B cell (primary cell): Measurements from ENCODE around the gene STAT4.

Experiments
- EZH2 ChIP-seq: IDR thresholded peaks from 2 replicates; pipeline ENCODE4 v1.6.1; 2012; ENCODE audit warnings: borderline replicate concordance, low read depth, mild to moderate bottlenecking, moderate library complexity, low read length; ENCODE audit not compliant: insufficient read depth, poor library complexity, severe bottlenecking
- TF ChIP-seq, protein P1 (sequence below): fragments of 200-600 bp; IDR thresholded peaks from one replicate; pipeline ENCODE4 v1.8.0; 2022; ENCODE audit warnings: antibody characterized with exemption, mild to moderate bottlenecking

- TF ChIP-seq, protein P1, sequence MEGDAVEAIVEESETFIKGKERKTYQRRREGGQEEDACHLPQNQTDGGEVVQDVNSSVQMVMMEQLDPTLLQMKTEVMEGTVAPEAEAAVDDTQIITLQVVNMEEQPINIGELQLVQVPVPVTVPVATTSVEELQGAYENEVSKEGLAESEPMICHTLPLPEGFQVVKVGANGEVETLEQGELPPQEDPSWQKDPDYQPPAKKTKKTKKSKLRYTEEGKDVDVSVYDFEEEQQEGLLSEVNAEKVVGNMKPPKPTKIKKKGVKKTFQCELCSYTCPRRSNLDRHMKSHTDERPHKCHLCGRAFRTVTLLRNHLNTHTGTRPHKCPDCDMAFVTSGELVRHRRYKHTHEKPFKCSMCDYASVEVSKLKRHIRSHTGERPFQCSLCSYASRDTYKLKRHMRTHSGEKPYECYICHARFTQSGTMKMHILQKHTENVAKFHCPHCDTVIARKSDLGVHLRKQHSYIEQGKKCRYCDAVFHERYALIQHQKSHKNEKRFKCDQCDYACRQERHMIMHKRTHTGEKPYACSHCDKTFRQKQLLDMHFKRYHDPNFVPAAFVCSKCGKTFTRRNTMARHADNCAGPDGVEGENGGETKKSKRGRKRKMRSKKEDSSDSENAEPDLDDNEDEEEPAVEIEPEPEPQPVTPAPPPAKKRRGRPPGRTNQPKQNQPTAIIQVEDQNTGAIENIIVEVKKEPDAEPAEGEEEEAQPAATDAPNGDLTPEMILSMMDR: peak; percentile 17
- no peak for TF ChIP-seq EZH2
Observed at GRCh38 chr2:191020221-191020741, 130.5 kb downstream of the STAT4 start.
